ENCODE data around the gene GRK5.

DNA sequence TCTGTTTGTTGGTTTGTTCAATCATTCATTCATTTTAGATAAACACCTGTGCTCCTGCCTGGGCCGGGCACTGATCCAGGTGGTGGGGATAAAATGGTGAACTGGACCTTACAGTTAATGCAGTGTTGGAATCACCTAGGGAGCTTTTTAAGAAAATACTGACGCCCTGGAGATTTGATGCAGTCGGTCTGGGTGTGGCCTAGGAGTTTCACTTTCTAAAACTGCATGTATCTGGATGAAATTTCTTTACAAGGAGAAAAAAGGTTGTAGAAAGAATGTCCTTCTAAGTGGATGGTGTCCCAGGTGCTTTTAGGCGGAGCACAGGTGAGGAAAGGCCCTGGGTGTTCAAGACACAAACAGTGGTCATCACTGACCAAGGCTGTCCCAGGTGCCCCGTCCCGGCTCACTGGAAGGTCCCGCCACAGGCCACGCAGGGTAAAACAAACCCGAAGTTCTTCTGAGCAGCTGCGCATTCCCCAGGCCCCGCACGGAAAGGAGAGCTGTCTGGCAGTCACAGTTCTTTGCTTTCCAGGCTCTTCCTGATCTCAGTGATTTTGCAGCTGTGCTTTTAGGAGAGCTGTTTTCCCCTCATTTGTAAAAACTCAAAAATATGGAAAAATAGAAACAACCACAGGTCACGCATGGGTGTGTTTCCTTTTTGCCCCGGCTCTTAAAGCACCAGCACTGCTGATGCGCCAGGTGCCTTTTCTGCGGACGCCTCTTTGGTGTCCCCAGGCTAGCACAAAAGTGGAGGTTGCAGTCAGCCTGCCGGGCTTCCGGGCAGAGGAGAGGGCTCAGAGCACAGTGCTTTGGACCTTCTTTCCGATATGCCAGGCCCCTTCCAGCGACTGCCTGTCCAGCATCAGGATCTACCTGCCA, 161.9 kb downstream of the GRK5 start:
- TF ChIP-seq, protein P1, sequence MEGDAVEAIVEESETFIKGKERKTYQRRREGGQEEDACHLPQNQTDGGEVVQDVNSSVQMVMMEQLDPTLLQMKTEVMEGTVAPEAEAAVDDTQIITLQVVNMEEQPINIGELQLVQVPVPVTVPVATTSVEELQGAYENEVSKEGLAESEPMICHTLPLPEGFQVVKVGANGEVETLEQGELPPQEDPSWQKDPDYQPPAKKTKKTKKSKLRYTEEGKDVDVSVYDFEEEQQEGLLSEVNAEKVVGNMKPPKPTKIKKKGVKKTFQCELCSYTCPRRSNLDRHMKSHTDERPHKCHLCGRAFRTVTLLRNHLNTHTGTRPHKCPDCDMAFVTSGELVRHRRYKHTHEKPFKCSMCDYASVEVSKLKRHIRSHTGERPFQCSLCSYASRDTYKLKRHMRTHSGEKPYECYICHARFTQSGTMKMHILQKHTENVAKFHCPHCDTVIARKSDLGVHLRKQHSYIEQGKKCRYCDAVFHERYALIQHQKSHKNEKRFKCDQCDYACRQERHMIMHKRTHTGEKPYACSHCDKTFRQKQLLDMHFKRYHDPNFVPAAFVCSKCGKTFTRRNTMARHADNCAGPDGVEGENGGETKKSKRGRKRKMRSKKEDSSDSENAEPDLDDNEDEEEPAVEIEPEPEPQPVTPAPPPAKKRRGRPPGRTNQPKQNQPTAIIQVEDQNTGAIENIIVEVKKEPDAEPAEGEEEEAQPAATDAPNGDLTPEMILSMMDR (conservative IDR thresholded peaks at IDR 0.05; ENCODE audit: low read depth, low read length), result no peak
- no peak for TF ChIP-seq EZH2 (IDR thresholded peaks at IDR 0.05; ENCODE audit: borderline replicate concordance, low read depth, low read length, poor library complexity, severe bottlenecking)
